ENCODE data around the gene ZNF658.
"Not testable (repeated sequence)": the region's sequence is repeated elsewhere in the genome, so short reads cannot be mapped to it uniquely, and the experiment has no call there.

DNA sequence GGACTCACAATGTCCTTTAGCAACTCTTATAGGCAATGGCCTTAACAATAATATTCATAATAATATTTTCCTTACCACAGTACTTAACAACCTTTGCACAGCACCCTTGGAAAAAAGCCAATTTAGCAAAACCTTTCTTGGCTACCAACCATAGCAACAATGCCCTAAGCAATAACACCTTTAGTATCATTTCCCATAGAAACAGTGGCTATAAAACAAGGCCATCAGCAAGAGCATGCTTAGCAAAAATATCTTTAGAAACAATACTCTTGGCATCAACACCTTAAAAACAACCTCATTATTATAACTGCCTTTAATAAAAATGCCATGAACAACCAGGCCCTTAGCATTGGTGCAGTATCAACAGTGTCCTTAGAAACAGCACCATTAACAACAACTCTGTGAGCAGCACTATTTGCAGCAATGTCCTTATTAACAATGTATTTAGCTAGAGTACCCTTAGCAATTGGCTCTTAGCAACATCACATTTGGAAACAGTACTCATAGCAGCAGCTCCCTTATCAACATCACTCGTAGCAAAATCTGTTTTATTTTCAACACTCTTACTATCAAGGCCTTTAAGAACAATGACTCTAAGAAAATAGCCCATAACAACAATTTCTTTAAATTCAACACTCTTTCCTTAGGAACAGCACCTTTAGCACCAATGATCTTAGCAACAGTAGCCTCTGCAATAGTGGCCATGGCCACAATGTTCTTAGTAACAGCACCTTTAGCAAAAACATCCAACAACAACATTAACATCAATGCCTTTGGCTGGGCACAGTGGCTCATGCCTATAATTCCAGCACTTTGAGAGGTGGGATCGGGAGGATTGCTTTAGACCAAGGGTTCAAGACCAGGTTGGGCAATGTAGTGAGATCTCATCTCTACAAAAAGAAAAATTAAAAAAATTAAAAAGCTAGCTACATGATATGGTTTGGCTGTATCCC lies 39.6 kb downstream of the ZNF658 start:
- TF ChIP-seq, protein P1, sequence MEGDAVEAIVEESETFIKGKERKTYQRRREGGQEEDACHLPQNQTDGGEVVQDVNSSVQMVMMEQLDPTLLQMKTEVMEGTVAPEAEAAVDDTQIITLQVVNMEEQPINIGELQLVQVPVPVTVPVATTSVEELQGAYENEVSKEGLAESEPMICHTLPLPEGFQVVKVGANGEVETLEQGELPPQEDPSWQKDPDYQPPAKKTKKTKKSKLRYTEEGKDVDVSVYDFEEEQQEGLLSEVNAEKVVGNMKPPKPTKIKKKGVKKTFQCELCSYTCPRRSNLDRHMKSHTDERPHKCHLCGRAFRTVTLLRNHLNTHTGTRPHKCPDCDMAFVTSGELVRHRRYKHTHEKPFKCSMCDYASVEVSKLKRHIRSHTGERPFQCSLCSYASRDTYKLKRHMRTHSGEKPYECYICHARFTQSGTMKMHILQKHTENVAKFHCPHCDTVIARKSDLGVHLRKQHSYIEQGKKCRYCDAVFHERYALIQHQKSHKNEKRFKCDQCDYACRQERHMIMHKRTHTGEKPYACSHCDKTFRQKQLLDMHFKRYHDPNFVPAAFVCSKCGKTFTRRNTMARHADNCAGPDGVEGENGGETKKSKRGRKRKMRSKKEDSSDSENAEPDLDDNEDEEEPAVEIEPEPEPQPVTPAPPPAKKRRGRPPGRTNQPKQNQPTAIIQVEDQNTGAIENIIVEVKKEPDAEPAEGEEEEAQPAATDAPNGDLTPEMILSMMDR (IDR thresholded peaks at IDR 0.05) = not testable (repeated sequence)
- not testable (repeated sequence) for TF ChIP-seq POLR2AphosphoS5 (IDR thresholded peaks at IDR 0.05; ENCODE audit: insufficient read depth in 1 of 2, low read depth in 1 of 2)

All from vagina (tissue), 2 donors.